Measurements from ENCODE around the gene MMD2. TPM values are rescaled to one million over a fixed set of nuclear protein-coding genes. Genes with fewer than 3 reads are reported as not detected.

The MMD2 gene
- total RNA-seq, 2 experiments from 2014 or later: not detected

DNA sequence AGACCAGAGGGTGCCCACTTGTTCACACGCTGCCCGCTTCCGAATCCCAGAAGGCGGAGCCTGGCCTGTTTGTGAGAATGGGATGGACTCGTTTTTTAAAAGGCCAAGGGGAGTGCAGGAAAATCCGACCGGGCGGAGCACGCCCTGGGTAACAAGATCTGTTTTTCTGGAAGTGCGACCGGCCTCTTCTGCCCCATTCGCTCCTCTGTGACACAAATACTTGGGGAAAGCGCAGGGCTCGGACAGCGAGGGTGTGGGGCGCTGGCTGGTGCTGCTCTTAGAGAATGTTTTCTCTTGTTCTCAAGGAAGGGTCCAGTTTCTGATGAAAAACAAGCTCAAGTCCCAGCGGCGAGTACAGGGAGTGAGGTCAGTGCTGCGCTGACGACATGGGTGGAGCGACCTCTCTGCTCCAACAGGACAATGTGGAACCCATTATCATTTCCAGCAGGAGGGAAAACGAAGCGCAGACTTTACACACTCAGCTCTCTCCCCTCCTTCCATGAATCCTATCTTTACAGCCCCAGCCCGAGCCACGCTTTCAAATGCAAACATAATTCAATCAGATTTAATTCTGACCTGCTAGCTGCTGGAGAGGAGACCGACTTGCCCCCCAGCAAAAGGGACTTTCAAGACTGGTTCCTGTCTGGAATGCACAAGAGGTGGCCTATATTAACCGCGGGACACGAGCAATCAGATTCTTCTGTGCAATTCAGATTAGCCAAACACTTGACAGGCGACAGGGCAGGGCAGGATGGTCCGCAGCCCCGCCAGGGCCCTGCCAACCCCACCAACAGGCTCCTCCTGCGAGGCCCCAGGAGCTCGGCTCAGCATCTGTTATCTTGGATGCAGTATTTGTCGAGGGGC, 76.6 kb downstream of the MMD2 start:
- no peak for TF ChIP-seq EZH2phosphoT487 (IDR thresholded peaks at IDR 0.05; ENCODE audit: borderline replicate concordance, low read depth, low read length)
- TF ChIP-seq, protein P1, sequence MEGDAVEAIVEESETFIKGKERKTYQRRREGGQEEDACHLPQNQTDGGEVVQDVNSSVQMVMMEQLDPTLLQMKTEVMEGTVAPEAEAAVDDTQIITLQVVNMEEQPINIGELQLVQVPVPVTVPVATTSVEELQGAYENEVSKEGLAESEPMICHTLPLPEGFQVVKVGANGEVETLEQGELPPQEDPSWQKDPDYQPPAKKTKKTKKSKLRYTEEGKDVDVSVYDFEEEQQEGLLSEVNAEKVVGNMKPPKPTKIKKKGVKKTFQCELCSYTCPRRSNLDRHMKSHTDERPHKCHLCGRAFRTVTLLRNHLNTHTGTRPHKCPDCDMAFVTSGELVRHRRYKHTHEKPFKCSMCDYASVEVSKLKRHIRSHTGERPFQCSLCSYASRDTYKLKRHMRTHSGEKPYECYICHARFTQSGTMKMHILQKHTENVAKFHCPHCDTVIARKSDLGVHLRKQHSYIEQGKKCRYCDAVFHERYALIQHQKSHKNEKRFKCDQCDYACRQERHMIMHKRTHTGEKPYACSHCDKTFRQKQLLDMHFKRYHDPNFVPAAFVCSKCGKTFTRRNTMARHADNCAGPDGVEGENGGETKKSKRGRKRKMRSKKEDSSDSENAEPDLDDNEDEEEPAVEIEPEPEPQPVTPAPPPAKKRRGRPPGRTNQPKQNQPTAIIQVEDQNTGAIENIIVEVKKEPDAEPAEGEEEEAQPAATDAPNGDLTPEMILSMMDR (conservative IDR thresholded peaks at IDR 0.05; ENCODE audit: low read length): no peak
- no TSS peak for BruUV-seq (replicated peaks)
- Histone ChIP-seq H3K4me1 (ENCODE audit: insufficient read depth, low read length, poor library complexity, severe bottlenecking) (no peaks in the 10 kb centered on the region), H3K9me2 (ENCODE audit: insufficient read depth, low read length) (no peaks in the 10 kb centered on the region), H3K27ac (ENCODE audit: low read depth, low read length, poor library complexity, severe bottlenecking) (no peak overlapping the region), H4K20me1 (ENCODE audit: insufficient read depth, low read length) (no peaks in the 10 kb centered on the region), H3K4me2 (ENCODE audit: low read length) (no peak overlapping the region), H3K36me3 (ENCODE audit: insufficient read depth, low read length) (no peaks in the 10 kb centered on the region), H3K9me3 (ENCODE audit: low read length) (no peaks in the 10 kb centered on the region), H3K4me3 (ENCODE audit: low read depth, low read length, poor library complexity, severe bottlenecking) (no peak overlapping the region), H3K79me2 (ENCODE audit: insufficient read depth, low read depth, low read length) (no peaks in the 10 kb centered on the region), H2AFZ (ENCODE audit: low read length) (no peak overlapping the region)
- POLR2A ChIA-PET: interaction anchor here (0.5 to 1.1 kb wide), 2 partner anchors 15 to 34 kb away, joined by 4 read pairs; no protein-coding TSS in a partner anchor
- CTCF ChIA-PET (ENCODE audit: unreplicated experiment): no interaction called here
- intact Hi-C loops (cut with micrococcal nuclease; ENCODE audit: unreplicated experiment): no loop called here
- DNase-seq (ENCODE audit: low spot score): no peak

DNA sequence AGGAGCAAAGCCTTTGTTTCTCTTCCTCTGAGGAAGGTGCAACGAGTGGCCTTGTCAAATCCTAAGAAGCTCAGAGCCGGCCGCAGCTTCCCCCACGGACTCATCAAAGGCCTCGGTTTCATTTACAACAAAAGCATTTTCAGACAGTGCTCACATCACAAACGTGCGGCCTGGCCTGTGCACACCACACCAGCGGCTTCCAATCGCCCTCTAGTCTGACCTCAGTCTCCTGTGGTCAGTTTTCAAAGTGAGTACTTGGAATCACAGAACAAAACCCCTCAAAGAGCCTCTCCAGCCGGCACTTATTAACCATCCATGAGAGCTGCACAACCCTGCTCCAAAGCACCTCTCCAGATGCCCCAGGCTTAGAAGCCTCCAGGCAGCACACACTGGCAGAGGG, 78.8 kb downstream of the MMD2 start:
- no peak for DNase-seq (ENCODE audit: low spot score)
- Histone ChIP-seq H4K20me1 (ENCODE audit: insufficient read depth, low read length) (no peaks in the 10 kb centered on the region), H3K4me1 (ENCODE audit: insufficient read depth, low read length, poor library complexity, severe bottlenecking) (no peaks in the 10 kb centered on the region), H3K9me2 (ENCODE audit: insufficient read depth, low read length) (no peaks in the 10 kb centered on the region), H3K4me3 (ENCODE audit: low read depth, low read length, poor library complexity, severe bottlenecking) (no peak overlapping the region), H3K27ac (ENCODE audit: low read depth, low read length, poor library complexity, severe bottlenecking) (no peak overlapping the region), H3K9me3 (ENCODE audit: low read length) (no peaks in the 10 kb centered on the region), H2AFZ (ENCODE audit: low read length) (no peak overlapping the region), H3K4me2 (ENCODE audit: low read length) (no peak overlapping the region), H3K36me3 (ENCODE audit: insufficient read depth, low read length) (no peaks in the 10 kb centered on the region), H3K79me2 (ENCODE audit: insufficient read depth, low read depth, low read length) (no peaks in the 10 kb centered on the region)
- no TSS peak for BruUV-seq (replicated peaks)
- TF ChIP-seq EZH2phosphoT487 (IDR thresholded peaks at IDR 0.05; ENCODE audit: borderline replicate concordance, low read depth, low read length): no peak
- TF ChIP-seq, protein P1 (conservative IDR thresholded peaks at IDR 0.05; ENCODE audit: low read length): no peak
- ChIA-PET CTCF (ENCODE audit: unreplicated experiment) (interaction anchor here (0.6 kb wide), 1 partner anchor 19 kb away, joined by 3 read pairs; no protein-coding TSS in a partner anchor), POLR2A (interaction anchor here (0.6 kb wide), 1 partner anchor 48 kb away, joined by 4 read pairs; no protein-coding TSS in a partner anchor)
- intact Hi-C loops (cut with micrococcal nuclease; ENCODE audit: unreplicated experiment): no loop called here
